ENCODE data around the gene SH3GL1. TPM values are rescaled to one million over a fixed set of nuclear protein-coding genes. Genes with fewer than 3 reads are reported as not detected.

Gene SH3GL1
- polyA plus RNA-seq, 3 donors, result 14.0 to 33.9 (median 15.0) TPM

- Histone ChIP-seq H3K79me2 (ENCODE audit: insufficient read depth, low read length) (peaks cover 16% of the 10 kb centered on the region), H3K27me3 (ENCODE audit: control insufficient read depth in 2 of 2, insufficient read depth in 2 of 2, low read length in 2 of 2) (no peaks in the 10 kb centered on the region), H2AFZ (ENCODE audit: insufficient read depth, low read depth, low read length, poor library complexity, severe bottlenecking) (no peak overlapping the region), H3K9ac (ENCODE audit: insufficient read depth, low read length, poor library complexity, severe bottlenecking) (no peak overlapping the region), H3K9me3 (replicated peaks in 1 of 2; ENCODE audit: control insufficient read depth in 1 of 2, insufficient read depth in 1 of 2, low read length in 2 of 2) (no peaks in the 10 kb centered on the region), H3K4me2 (replicated peaks; ENCODE audit: extremely low read depth, low read length, poor library complexity, severe bottlenecking) (no peak overlapping the region), H3K4me1 (ENCODE audit: control insufficient read depth in 1 of 2, insufficient read depth in 2 of 2, low read length in 2 of 2) (peaks cover 11 to 12% of the 10 kb centered on the region in 2 donors), H3K36me3 (replicated peaks in 1 of 2; ENCODE audit: control insufficient read depth in 1 of 2, insufficient read depth in 2 of 2, low read length in 2 of 2) (peaks cover 64 to 82% of the 10 kb centered on the region in 2 donors), H4K20me1 (ENCODE audit: insufficient read depth, low read length) (peaks cover 85% of the 10 kb centered on the region), H3K27ac (ENCODE audit: low read depth in 1 of 2, low read length in 2 of 2) (no peak overlapping the region), H3K4me3 (replicated peaks in 1 of 3; ENCODE audit: low read depth in 2 of 3, low read length in 3 of 3) (no peak overlapping the region)
- H3K27me3 Mint-ChIP-seq (ENCODE audit: low read depth in 3 of 3), result no peaks in the 10 kb centered on the region
- H3K4me3 Mint-ChIP-seq, result no peak overlapping the region
- no peaks in the 10 kb centered on the region for H3K9me3 Mint-ChIP-seq
- no peak for TF ChIP-seq CTCF (IDR thresholded peaks at IDR 0.05)
- peaks cover 12% of the 10 kb centered on the region for H3K4me1 Mint-ChIP-seq
- no peak overlapping the region for H3K27ac Mint-ChIP-seq
- WGBS (ENCODE audit: insufficient coverage), result 93% methylated on average over 26 of the region's 26 CpGs
- intact Hi-C loops (cut with micrococcal nuclease), result no loop called here
- no peak for DNase-seq
- peaks cover 56 to 86% of the 10 kb centered on the region in 2 donors for H3K36me3 Mint-ChIP-seq
These were observed 36.6 kb downstream of the SH3GL1 start for GRCh38 chr19:4363571-4364304.

GRCh38 chr19:4362831-4363545 lies 37.4 kb downstream of the SH3GL1 start:
- no peak for TF ChIP-seq CTCF (IDR thresholded peaks at IDR 0.05)
- H3K27me3 ChIP-seq (ENCODE audit: control insufficient read depth in 2 of 2, insufficient read depth in 2 of 2, low read length in 2 of 2), result no peaks in the 10 kb centered on the region
- H3K4me3 ChIP-seq (replicated peaks in 1 of 3; ENCODE audit: low read depth in 2 of 3, low read length in 3 of 3), result no peak overlapping the region
- Mint-ChIP-seq H3K27me3 (ENCODE audit: low read depth in 3 of 3) (no peaks in the 10 kb centered on the region), H3K4me3 (no peak overlapping the region), H3K4me1 (peaks cover 5% of the 10 kb centered on the region), H3K9me3 (no peaks in the 10 kb centered on the region), H3K27ac (no peak overlapping the region), H3K36me3 (peaks cover 55 to 92% of the 10 kb centered on the region in 2 donors)
- no peak overlapping the region for H3K9ac ChIP-seq (ENCODE audit: insufficient read depth, low read length, poor library complexity, severe bottlenecking)
- H3K4me1 ChIP-seq (ENCODE audit: control insufficient read depth in 1 of 2, insufficient read depth in 2 of 2, low read length in 2 of 2), result peaks cover 4% of the 10 kb centered on the region in 2 donors
- H3K36me3 ChIP-seq (replicated peaks in 1 of 2; ENCODE audit: control insufficient read depth in 1 of 2, insufficient read depth in 2 of 2, low read length in 2 of 2), result peaks cover 68 to 89% of the 10 kb centered on the region in 2 donors
- H3K9me3 ChIP-seq (replicated peaks in 1 of 2; ENCODE audit: control insufficient read depth in 1 of 2, insufficient read depth in 1 of 2, low read length in 2 of 2), result no peaks in the 10 kb centered on the region
- intact Hi-C loops (cut with micrococcal nuclease), result no loop called here
- no peak for DNase-seq
- H3K79me2 ChIP-seq (ENCODE audit: insufficient read depth, low read length), result peaks cover 9% of the 10 kb centered on the region
- WGBS (ENCODE audit: insufficient coverage), result 86% methylated on average over 19 of the region's 22 CpGs
- H4K20me1 ChIP-seq (ENCODE audit: insufficient read depth, low read length), result peaks cover 80% of the 10 kb centered on the region
- no peak overlapping the region for H3K4me2 ChIP-seq (replicated peaks; ENCODE audit: extremely low read depth, low read length, poor library complexity, severe bottlenecking)
- no peak overlapping the region for H3K27ac ChIP-seq (ENCODE audit: low read depth in 1 of 2, low read length in 2 of 2)
- H2AFZ ChIP-seq (ENCODE audit: insufficient read depth, low read depth, low read length, poor library complexity, severe bottlenecking), result no peak overlapping the region
